GM12878 (cell line): Measurements from ENCODE around the gene IL17B. TPM values are rescaled to one million over a fixed set of nuclear protein-coding genes. Genes with fewer than 3 reads are reported as not detected.

Experiments
- ATAC-seq: fragments of 200-7000 bp; cut with Tn5 transposase; 3 replicates; pipeline ENCODE4 v1.9.1; 2020; ENCODE audit warnings: mild to moderate bottlenecking, moderate library complexity
- BruUV-seq: library from RNA; stranded (reverse); fragments of 400-500 nt; replicated peaks from 2 replicates; lab custom pipeline; 2021; lab: Mats Ljungman, UMichigan
- CTCF ChIA-PET: fragments of 300-600 bp; sonication (Branson Sonifier 250); formaldehyde crosslinking; extraction: SDS; loops from one replicate; lab custom pipeline; 2021; ENCODE audit warnings: inconsistent platforms; lab: Yijun Ruan, JAX
- POLR2A ChIA-PET: fragments of 350-600 bp; formaldehyde crosslinking; extraction: SDS; loops from one replicate; lab custom pipeline; 2021; ENCODE audit warnings: inconsistent platforms; lab: Charles Lee
- RAD21 ChIA-PET: fragments of 300-600 bp; sonication (Branson Sonifier 250); formaldehyde crosslinking; loops from one replicate; lab custom pipeline; 2023; ENCODE audit warnings: antibody characterized with exemption; ENCODE audit not compliant: unreplicated experiment; lab: Charles Lee
- SMC1A ChIA-PET: fragments of 300-600 bp; sonication (Branson Sonifier 250); formaldehyde crosslinking; loops from one replicate; lab custom pipeline; 2023; ENCODE audit not compliant: unreplicated experiment, uncharacterized antibody; lab: Charles Lee
- DNase-seq: peaks from one replicate; pipeline ENCODE4 v3.0.0-alpha.2; 2011; ENCODE audit warnings: low read depth, low spot score
- FAIRE-seq: peaks from 3 replicates; lab custom pipeline; 2011; peaks lifted over from hg19 to GRCh38; lab: Jason Lieb, UNC
- H2AFZ ChIP-seq: 2 replicates; pipeline ENCODE4 v1.6.0; 2011; ENCODE audit warnings: low read depth, low read length, control low read depth; ENCODE audit not compliant: control insufficient read depth
- H3K27ac ChIP-seq: 2 replicates; pipeline ENCODE4 v1.5.1; 2011; ENCODE audit warnings: control low read depth; ENCODE audit not compliant: control insufficient read depth, insufficient read depth
- H3K27me3 ChIP-seq, 2 experiments: replicated peaks in 1 of 2; 2 replicates each; pipeline versions ENCODE4 v1.6.0 to v1.6.1; 2011; ENCODE audit warnings: low read length in 1 of 2; ENCODE audit not compliant: control insufficient read depth in 2 of 2, insufficient read depth in 2 of 2
- H3K36me3 ChIP-seq, 2 experiments: 2 replicates each; pipeline ENCODE4 v1.5.1; 2011; ENCODE audit warnings: low read length in 1 of 2; ENCODE audit not compliant: control insufficient read depth in 2 of 2, insufficient read depth in 2 of 2
- H3K4me1 ChIP-seq: 2 replicates; pipeline ENCODE4 v1.6.1; 2011; ENCODE audit warnings: mild to moderate bottlenecking, low read length, moderate library complexity, mixed read lengths; ENCODE audit not compliant: control insufficient read depth, insufficient read depth
- H3K4me2 ChIP-seq: 2 replicates; pipeline ENCODE4 v1.6.0; 2011; ENCODE audit warnings: control low read depth; ENCODE audit not compliant: control insufficient read depth, insufficient read depth
- H3K4me3 ChIP-seq: fragments of 200-600 bp; sonication (generic); 2 replicates; pipeline ENCODE4 v1.5.1; 2016
- H3K79me2 ChIP-seq: 2 replicates; pipeline ENCODE4 v1.6.0; 2011; ENCODE audit warnings: low read length; ENCODE audit not compliant: control insufficient read depth, insufficient read depth
- H3K9ac ChIP-seq: 2 replicates; pipeline ENCODE4 v1.8.0; 2011; ENCODE audit warnings: low read length, control low read depth, mixed read lengths; ENCODE audit not compliant: control insufficient read depth, insufficient read depth
- H3K9me3 ChIP-seq: replicated peaks from 3 replicates; pipeline ENCODE4 v1.5.1; 2011; ENCODE audit warnings: mild to moderate bottlenecking, low read length; ENCODE audit not compliant: control insufficient read depth, insufficient read depth
- H4K20me1 ChIP-seq: 2 replicates; pipeline ENCODE4 v1.6.0; 2011; ENCODE audit not compliant: control insufficient read depth, insufficient read depth
- EED ChIP-seq: sonication (generic); IDR thresholded peaks from 2 replicates; pipeline ENCODE4 v1.6.1; 2016; ENCODE audit warnings: antibody characterized with exemption, low read depth
- EGR1 ChIP-seq, 2 experiments: IDR thresholded peaks; 1 replicate in 1 of 2; 2 replicates in 1 of 2; pipeline ENCODE4 v1.6.1; 2011 to 2012; ENCODE audit warnings: low read depth in 2 of 2, low read length in 2 of 2, borderline replicate concordance in 1 of 2, mild to moderate bottlenecking in 1 of 2, moderate library complexity in 1 of 2
- GATAD2B ChIP-seq: fragments of 450-650 bp; conservative IDR thresholded peaks from 2 replicates; pipeline ENCODE4 v1.6.1; 2017; ENCODE audit warnings: low read depth, mild to moderate bottlenecking, moderate library complexity
- KAT2A ChIP-seq: conservative IDR thresholded peaks from 2 replicates; pipeline ENCODE4 v1.6.1; 2011; ENCODE audit warnings: low read depth, low read length; ENCODE audit not compliant: control insufficient read depth
- MTA2 ChIP-seq: fragments of 450-650 bp; IDR thresholded peaks from 2 replicates; pipeline ENCODE4 v1.6.1; 2016; ENCODE audit warnings: low read depth, mild to moderate bottlenecking, moderate library complexity
- NR2C2 ChIP-seq: IDR thresholded peaks from 2 replicates; pipeline ENCODE4 v1.6.1; 2011; ENCODE audit warnings: borderline replicate concordance, low read depth; ENCODE audit not compliant: control insufficient read depth, insufficient read length
- SMAD1 ChIP-seq: fragments of 450-650 bp; IDR thresholded peaks from 2 replicates; pipeline ENCODE4 v1.6.1; 2018; ENCODE audit warnings: mild to moderate bottlenecking, low read depth; ENCODE audit not compliant: partially characterized antibody
- WGBS: methylation state at CpG from one replicate; pipeline ENCODE4 v1.1.6; 2016; ENCODE audit warnings: low lambda C conversion rate; ENCODE audit not compliant: insufficient replicate concordance, insufficient coverage; ENCODE audit errors: missing lambda C conversion rate; 5-methylcytosine and 5-hydroxymethylcytosine counted together
- in situ Hi-C: fragments of 300-500 bp; cut with MboI; formaldehyde crosslinking; loops from 9 replicates; pipeline ENCODE4 v1.14.3; 2018; ENCODE audit warnings: mixed read lengths
- intact Hi-C: fragments of 100-400 bp; cut with micrococcal nuclease; formaldehyde crosslinking; loops from one replicate; pipeline ENCODE4 v1.14.2; 2022; ENCODE audit not compliant: unreplicated experiment
- polyA plus RNA-seq, 11 experiments: library from polyadenylated mRNA; depleted of rRNA in 4 of 11; unstranded in 6 of 11; stranded (reverse) in 5 of 11; fragments of >200 nt; fragmentation: Nextera tagmentation in 4 of 11; fragmentation: Illumina TruSeq in 1 of 11; extraction: Ambion mirVana in 4 of 11; extraction: Trizol in 1 of 11; gene quantifications; 1 replicate in 1 of 11; 2 replicates in 10 of 11; pipeline versions ENCODE4 v1.2.1 to v1.2.3, GENCODE V29; 2011 to 2016; ENCODE audit warnings: inconsistent platforms in 2 of 11, missing spikeins in 2 of 11, low read depth in 1 of 11
- total RNA-seq, 4 experiments: library from RNA; depleted of rRNA in 3 of 4; stranded (reverse); fragments of >200 nt in 3 of 4; fragmentation: Illumina TruSeq in 1 of 4; extraction: Trizol in 1 of 4; gene quantifications; 2 replicates each; pipeline versions ENCODE4 v1.2.1 to v1.2.3, GENCODE V29; 2013 to 2021
- TF ChIP-seq, protein P1 (sequence below): IDR thresholded peaks from 2 replicates; pipeline ENCODE4 v1.6.1; 2011; ENCODE audit warnings: mild to moderate bottlenecking, low read depth, low read length, moderate library complexity; ENCODE audit not compliant: insufficient replicate concordance
- TF ChIP-seq, protein P2 (sequence below): fragments of 450-650 bp; formaldehyde crosslinking; IDR thresholded peaks from 2 replicates; pipeline ENCODE4 v1.4.0; 2022; ENCODE audit warnings: mild to moderate bottlenecking, moderate library complexity
- TF ChIP-seq, protein P3 (sequence below): fragments of 450-650 bp; IDR thresholded peaks from 2 replicates; pipeline ENCODE4 v1.6.1; 2018; ENCODE audit warnings: mild to moderate bottlenecking, low read depth, moderate library complexity; ENCODE audit not compliant: partially characterized antibody
- TF ChIP-seq, protein P4 (sequence below): IDR thresholded peaks from 2 replicates; pipeline ENCODE4 v1.6.1; 2012; ENCODE audit warnings: mild to moderate bottlenecking, low read depth, low read length

The IL17B gene
- total and polyA plus RNA-seq, 10 of the 15 experiments (the other 5 are each of a cell fraction or from before 2014, with no cell fraction given), result not detected

DNA sequence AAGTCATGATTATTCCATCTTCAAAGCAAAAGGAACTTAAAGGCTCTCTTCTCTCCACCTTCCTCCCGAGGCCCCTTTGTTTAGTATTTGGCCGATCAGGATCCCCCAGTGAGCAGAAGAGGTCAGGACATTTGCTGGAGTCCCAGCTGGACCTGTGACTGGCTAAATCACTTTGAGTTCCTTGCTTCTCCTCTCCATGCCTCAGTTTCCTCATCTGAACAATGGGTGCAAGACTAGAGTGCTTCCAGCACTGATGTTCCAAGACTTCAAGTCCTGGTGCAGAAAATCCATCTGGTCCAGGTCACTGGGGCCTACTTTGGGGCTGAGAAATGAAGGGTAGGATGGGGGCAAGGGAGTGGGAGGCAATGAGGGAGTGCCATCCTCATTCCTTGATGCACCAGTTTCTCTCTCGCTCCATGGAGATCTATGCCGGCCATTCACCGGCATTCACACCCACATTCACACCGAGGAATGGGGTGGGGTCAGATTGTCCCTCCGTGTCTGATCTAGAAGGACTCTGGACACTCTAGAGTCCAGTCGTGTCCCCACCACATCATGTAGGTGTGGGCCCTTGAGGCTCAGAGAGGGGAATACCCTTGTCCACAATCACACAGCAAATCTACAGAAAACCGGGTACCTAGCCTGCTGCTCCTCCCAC, 38.7 kb upstream of the IL17B start:
- intact Hi-C loops, result no loop called here
- ChIA-PET SMC1A (interaction anchor here (2.0 kb wide), 1 partner anchor 11 kb away, joined by 4 read pairs; no protein-coding TSS in a partner anchor), CTCF (interaction anchor here (0.7 kb wide), 1 partner anchor 93 kb away, joined by 3 read pairs; no protein-coding TSS in a partner anchor), POLR2A (no interaction called here), RAD21 (no interaction called here)
- no peak for ATAC-seq
- no peak overlapping the region for H3K9ac ChIP-seq
- no peak for FAIRE-seq
- no peak overlapping the region for H3K4me3 ChIP-seq
- in situ Hi-C loops, result no loop called here
- H3K4me1 ChIP-seq, result no peaks in the 10 kb centered on the region
- H2AFZ ChIP-seq, result no peak overlapping the region
- no peaks in the 10 kb centered on the region for H3K36me3 ChIP-seq
- no peak overlapping the region for H3K27ac ChIP-seq
- no peaks in the 10 kb centered on the region for H3K79me2 ChIP-seq
- no peaks in the 10 kb centered on the region for H4K20me1 ChIP-seq
- 35% methylated on average over 9 of the region's 9 CpGs for whole genome bisulfite sequencing
- H3K4me2 ChIP-seq, result no peak overlapping the region
- no TSS peak for BruUV-seq
- H3K27me3 ChIP-seq, result no peaks in the 10 kb centered on the region
- H3K9me3 ChIP-seq, result no peaks in the 10 kb centered on the region
- DNase-seq, result no peak
- TF ChIP-seq EED (no peak), EGR1 (IDR thresholded peaks at IDR 0.05; ENCODE audit: borderline replicate concordance in 1 of 2, low read depth in 2 of 2, low read length in 2 of 2) (no peak), KAT2A (no peak), MTA2 (no peak), SMAD1 (no peak), GATAD2B (no peak), NR2C2 (no peak)
- TF ChIP-seq, protein P1, sequence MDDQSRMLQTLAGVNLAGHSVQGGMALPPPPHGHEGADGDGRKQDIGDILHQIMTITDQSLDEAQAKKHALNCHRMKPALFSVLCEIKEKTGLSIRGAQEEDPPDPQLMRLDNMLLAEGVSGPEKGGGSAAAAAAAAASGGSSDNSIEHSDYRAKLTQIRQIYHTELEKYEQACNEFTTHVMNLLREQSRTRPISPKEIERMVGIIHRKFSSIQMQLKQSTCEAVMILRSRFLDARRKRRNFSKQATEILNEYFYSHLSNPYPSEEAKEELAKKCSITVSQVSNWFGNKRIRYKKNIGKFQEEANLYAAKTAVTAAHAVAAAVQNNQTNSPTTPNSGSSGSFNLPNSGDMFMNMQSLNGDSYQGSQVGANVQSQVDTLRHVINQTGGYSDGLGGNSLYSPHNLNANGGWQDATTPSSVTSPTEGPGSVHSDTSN, result no peak
- TF ChIP-seq, protein P2, sequence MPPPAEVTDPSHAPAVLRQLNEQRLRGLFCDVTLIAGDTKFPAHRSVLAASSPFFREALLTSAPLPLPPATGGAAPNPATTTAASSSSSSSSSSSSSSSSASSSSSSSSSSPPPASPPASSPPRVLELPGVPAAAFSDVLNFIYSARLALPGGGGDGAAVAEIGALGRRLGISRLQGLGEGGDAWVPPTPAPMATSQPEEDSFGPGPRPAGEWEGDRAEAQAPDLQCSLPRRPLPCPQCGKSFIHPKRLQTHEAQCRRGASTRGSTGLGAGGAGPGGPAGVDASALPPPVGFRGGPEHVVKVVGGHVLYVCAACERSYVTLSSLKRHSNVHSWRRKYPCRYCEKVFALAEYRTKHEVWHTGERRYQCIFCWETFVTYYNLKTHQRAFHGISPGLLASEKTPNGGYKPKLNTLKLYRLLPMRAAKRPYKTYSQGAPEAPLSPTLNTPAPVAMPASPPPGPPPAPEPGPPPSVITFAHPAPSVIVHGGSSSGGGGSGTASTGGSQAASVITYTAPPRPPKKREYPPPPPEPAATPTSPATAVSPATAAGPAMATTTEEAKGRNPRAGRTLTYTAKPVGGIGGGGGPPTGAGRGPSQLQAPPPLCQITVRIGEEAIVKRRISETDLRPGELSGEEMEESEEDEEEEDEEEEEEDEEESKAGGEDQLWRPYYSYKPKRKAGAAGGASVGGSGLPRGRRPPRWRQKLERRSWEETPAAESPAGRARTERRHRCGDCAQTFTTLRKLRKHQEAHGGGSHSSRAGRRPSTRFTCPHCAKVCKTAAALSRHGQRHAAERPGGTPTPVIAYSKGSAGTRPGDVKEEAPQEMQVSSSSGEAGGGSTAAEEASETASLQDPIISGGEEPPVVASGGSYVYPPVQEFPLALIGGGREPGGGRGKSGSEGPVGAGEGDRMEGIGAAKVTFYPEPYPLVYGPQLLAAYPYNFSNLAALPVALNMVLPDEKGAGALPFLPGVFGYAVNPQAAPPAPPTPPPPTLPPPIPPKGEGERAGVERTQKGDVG (CRISPR knock-in tag), result no peak
- TF ChIP-seq, protein P3, sequence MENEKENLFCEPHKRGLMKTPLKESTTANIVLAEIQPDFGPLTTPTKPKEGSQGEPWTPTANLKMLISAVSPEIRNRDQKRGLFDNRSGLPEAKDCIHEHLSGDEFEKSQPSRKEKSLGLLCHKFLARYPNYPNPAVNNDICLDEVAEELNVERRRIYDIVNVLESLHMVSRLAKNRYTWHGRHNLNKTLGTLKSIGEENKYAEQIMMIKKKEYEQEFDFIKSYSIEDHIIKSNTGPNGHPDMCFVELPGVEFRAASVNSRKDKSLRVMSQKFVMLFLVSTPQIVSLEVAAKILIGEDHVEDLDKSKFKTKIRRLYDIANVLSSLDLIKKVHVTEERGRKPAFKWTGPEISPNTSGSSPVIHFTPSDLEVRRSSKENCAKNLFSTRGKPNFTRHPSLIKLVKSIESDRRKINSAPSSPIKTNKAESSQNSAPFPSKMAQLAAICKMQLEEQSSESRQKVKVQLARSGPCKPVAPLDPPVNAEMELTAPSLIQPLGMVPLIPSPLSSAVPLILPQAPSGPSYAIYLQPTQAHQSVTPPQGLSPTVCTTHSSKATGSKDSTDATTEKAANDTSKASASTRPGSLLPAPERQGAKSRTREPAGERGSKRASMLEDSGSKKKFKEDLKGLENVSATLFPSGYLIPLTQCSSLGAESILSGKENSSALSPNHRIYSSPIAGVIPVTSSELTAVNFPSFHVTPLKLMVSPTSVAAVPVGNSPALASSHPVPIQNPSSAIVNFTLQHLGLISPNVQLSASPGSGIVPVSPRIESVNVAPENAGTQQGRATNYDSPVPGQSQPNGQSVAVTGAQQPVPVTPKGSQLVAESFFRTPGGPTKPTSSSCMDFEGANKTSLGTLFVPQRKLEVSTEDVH, result no peak
- TF ChIP-seq, protein P4, sequence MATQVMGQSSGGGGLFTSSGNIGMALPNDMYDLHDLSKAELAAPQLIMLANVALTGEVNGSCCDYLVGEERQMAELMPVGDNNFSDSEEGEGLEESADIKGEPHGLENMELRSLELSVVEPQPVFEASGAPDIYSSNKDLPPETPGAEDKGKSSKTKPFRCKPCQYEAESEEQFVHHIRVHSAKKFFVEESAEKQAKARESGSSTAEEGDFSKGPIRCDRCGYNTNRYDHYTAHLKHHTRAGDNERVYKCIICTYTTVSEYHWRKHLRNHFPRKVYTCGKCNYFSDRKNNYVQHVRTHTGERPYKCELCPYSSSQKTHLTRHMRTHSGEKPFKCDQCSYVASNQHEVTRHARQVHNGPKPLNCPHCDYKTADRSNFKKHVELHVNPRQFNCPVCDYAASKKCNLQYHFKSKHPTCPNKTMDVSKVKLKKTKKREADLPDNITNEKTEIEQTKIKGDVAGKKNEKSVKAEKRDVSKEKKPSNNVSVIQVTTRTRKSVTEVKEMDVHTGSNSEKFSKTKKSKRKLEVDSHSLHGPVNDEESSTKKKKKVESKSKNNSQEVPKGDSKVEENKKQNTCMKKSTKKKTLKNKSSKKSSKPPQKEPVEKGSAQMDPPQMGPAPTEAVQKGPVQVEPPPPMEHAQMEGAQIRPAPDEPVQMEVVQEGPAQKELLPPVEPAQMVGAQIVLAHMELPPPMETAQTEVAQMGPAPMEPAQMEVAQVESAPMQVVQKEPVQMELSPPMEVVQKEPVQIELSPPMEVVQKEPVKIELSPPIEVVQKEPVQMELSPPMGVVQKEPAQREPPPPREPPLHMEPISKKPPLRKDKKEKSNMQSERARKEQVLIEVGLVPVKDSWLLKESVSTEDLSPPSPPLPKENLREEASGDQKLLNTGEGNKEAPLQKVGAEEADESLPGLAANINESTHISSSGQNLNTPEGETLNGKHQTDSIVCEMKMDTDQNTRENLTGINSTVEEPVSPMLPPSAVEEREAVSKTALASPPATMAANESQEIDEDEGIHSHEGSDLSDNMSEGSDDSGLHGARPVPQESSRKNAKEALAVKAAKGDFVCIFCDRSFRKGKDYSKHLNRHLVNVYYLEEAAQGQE, result no peak
